IMR-90 (cell line): ENCODE data around the gene SNAPC1. TPM values are rescaled to one million over a fixed set of nuclear protein-coding genes. Genes with fewer than 3 reads are reported as not detected.

Source experiments
- ATAC-seq: fragments of 200-7000 bp; cut with Tn5 transposase; 2 replicates; pipeline ENCODE4 v1.9.1; 2020; ENCODE audit warnings: low read depth, mild to moderate bottlenecking, moderate library complexity
- BruUV-seq: library from RNA; stranded (reverse); fragments of 400-500 nt; replicated peaks from 2 replicates; lab custom pipeline; 2021; lab: Mats Ljungman, UMichigan
- CTCF ChIA-PET: fragments of 300-600 bp; formaldehyde crosslinking; extraction: SDS; loops from one replicate; lab custom pipeline; 2021; ENCODE audit warnings: antibody characterized with exemption; lab: Yijun Ruan, JAX
- POLR2A ChIA-PET: fragments of 300-600 bp; sonication (Branson Sonifier 250); formaldehyde crosslinking; loops from one replicate; lab custom pipeline; 2022; ENCODE audit warnings: antibody characterized with exemption; ENCODE audit not compliant: unreplicated experiment; lab: Charles Lee
- DNase-seq: peaks from one replicate; pipeline ENCODE4 v3.0.0; 2013
- H2AFZ ChIP-seq: replicated peaks from 2 replicates; pipeline ENCODE3; 2013; ENCODE audit warnings: low read length, mild to moderate bottlenecking; ENCODE audit not compliant: poor library complexity
- H2AK5ac ChIP-seq: 2 replicates; pipeline ENCODE4 v1.6.1; 2013; ENCODE audit warnings: low read depth, low read length, inconsistent platforms
- H2AK9ac ChIP-seq: replicated peaks from 2 replicates; pipeline ENCODE3; 2013; ENCODE audit warnings: mild to moderate bottlenecking, low read depth, low read length, moderate library complexity; ENCODE audit not compliant: poor library complexity
- H2BK120ac ChIP-seq: 2 replicates; pipeline ENCODE4 v1.6.1; 2013; ENCODE audit warnings: low read depth, low read length, inconsistent platforms
- H2BK15ac ChIP-seq: 3 replicates; pipeline ENCODE4 v1.6.1; 2013; ENCODE audit warnings: low read depth, low read length, inconsistent platforms
- H2BK20ac ChIP-seq: 2 replicates; pipeline ENCODE4 v1.6.1; 2013; ENCODE audit warnings: low read depth, mild to moderate bottlenecking, inconsistent platforms, low read length, moderate library complexity
- H2BK5ac ChIP-seq: 2 replicates; pipeline ENCODE4 v1.6.1; 2013; ENCODE audit warnings: mild to moderate bottlenecking, low read depth, low read length, inconsistent platforms; ENCODE audit not compliant: poor library complexity, severe bottlenecking
- H3K14ac ChIP-seq: replicated peaks from 2 replicates; pipeline ENCODE4 v1.6.1; 2013; ENCODE audit warnings: low read depth, low read length, inconsistent platforms
- H3K18ac ChIP-seq: 2 replicates; pipeline ENCODE4 v1.6.1; 2013; ENCODE audit warnings: low read depth, low read length, control low read depth
- H3K23ac ChIP-seq: 2 replicates; pipeline ENCODE4 v1.6.1; 2013; ENCODE audit warnings: low read depth, low read length, inconsistent platforms
- H3K27ac ChIP-seq: 2 replicates; pipeline ENCODE4 v1.5.1; 2013; ENCODE audit warnings: mild to moderate bottlenecking, control low read depth, low read length; ENCODE audit not compliant: insufficient read depth
- H3K27me3 ChIP-seq: 2 replicates; pipeline ENCODE4 v1.6.1; 2013; ENCODE audit warnings: low read length; ENCODE audit not compliant: control insufficient read depth, insufficient read depth
- H3K36me3 ChIP-seq: 2 replicates; pipeline ENCODE4 v1.6.1; 2013; ENCODE audit warnings: low read length, mixed read lengths; ENCODE audit not compliant: control insufficient read depth, insufficient read depth
- H3K4ac ChIP-seq: 2 replicates; pipeline ENCODE4 v1.6.1; 2013; ENCODE audit warnings: low read depth, low read length, inconsistent platforms
- H3K4me1 ChIP-seq: 2 replicates; pipeline ENCODE4 v1.6.1; 2013; ENCODE audit warnings: low read length, mixed read lengths; ENCODE audit not compliant: control insufficient read depth, insufficient read depth
- H3K4me2 ChIP-seq: 2 replicates; pipeline ENCODE4 v1.6.1; 2013; ENCODE audit warnings: low read depth, mild to moderate bottlenecking, control low read depth, low read length, moderate library complexity
- H3K4me3 ChIP-seq: 2 replicates; pipeline ENCODE4 v1.5.1; 2013; ENCODE audit warnings: low read depth, mild to moderate bottlenecking, control low read depth, low read length, moderate library complexity; ENCODE audit not compliant: insufficient read depth
- H3K56ac ChIP-seq: 2 replicates; pipeline ENCODE4 v1.6.1; 2013; ENCODE audit warnings: low read length, inconsistent platforms; ENCODE audit not compliant: insufficient read depth; ENCODE audit errors: extremely low read depth
- H3K79me1 ChIP-seq, 2 experiments: 2 replicates each; pipeline ENCODE4 v1.6.1; 2013; ENCODE audit warnings: low read length in 2 of 2, inconsistent platforms in 1 of 2, low read depth in 1 of 2
- H3K9ac ChIP-seq: 2 replicates; pipeline ENCODE4 v1.6.1; 2013; ENCODE audit warnings: low read depth, low read length, control low read depth
- H3K9me1 ChIP-seq: 2 replicates; pipeline ENCODE4 v1.6.1; 2013; ENCODE audit warnings: low read length, inconsistent platforms; ENCODE audit not compliant: insufficient read depth
- H3K9me3 ChIP-seq: 2 replicates; pipeline ENCODE4 v1.6.1; 2013; ENCODE audit warnings: low read length; ENCODE audit not compliant: control insufficient read depth, insufficient read depth
- H4K20me1 ChIP-seq: 2 replicates; pipeline ENCODE4 v1.6.1; 2013; ENCODE audit warnings: low read length, inconsistent platforms; ENCODE audit not compliant: insufficient read depth
- H4K5ac ChIP-seq: 2 replicates; pipeline ENCODE4 v1.6.1; 2013; ENCODE audit warnings: mild to moderate bottlenecking, low read depth, low read length, control low read depth
- H4K8ac ChIP-seq, 2 experiments: 2 replicates each; pipeline ENCODE4 v1.6.1; 2013; ENCODE audit warnings: low read depth in 2 of 2, low read length in 2 of 2, control low read depth in 1 of 2, inconsistent platforms in 1 of 2
- H4K91ac ChIP-seq: 2 replicates; pipeline ENCODE4 v1.6.1; 2013; ENCODE audit warnings: low read depth, low read length, inconsistent platforms; ENCODE audit not compliant: insufficient read depth
- BHLHE40 ChIP-seq: fragments of 150-350 bp; IDR thresholded peaks from 2 replicates; pipeline ENCODE4 v1.6.1; 2016; ENCODE audit warnings: mild to moderate bottlenecking, low read depth, low read length
- CEBPB ChIP-seq: IDR thresholded peaks from 2 replicates; pipeline ENCODE4 v1.6.1; 2012; ENCODE audit warnings: low read depth, low read length, improper control_type of control experiment
- CTCF ChIP-seq: conservative IDR thresholded peaks from 2 replicates; pipeline ENCODE4 v1.5.1; 2012; ENCODE audit warnings: mild to moderate bottlenecking, low read depth, low read length, improper control_type of control experiment
- FOS ChIP-seq: fragments of 150-350 bp; IDR thresholded peaks from 2 replicates; pipeline ENCODE4 v1.6.1; 2016; ENCODE audit warnings: low read depth, low read length
- NFE2L2 ChIP-seq: fragments of 150-350 bp; IDR thresholded peaks from 2 replicates; pipeline ENCODE4 v1.6.1; 2016; ENCODE audit warnings: low read depth, mild to moderate bottlenecking, low read length
- POLR2A ChIP-seq: IDR thresholded peaks from 2 replicates; pipeline ENCODE4 v1.6.1; 2012; ENCODE audit warnings: mild to moderate bottlenecking, low read depth, low read length
- RAD21 ChIP-seq: IDR thresholded peaks from 2 replicates; pipeline ENCODE4 v1.6.1; 2012; ENCODE audit warnings: low read length, improper control_type of control experiment
- SMC3 ChIP-seq: fragments of 150-350 bp; IDR thresholded peaks from 2 replicates; pipeline ENCODE4 v1.6.1; 2016; ENCODE audit warnings: low read depth, mild to moderate bottlenecking, antibody characterized with exemption, low read length, moderate library complexity
- WGBS, 2 experiments: methylation state at CpG; one replicate each; pipeline versions ENCODE4 v1.1.5 to v1.1.7; 2013; ENCODE audit warnings: missing lambda C conversion rate in 2 of 2; ENCODE audit not compliant: insufficient read length in 1 of 2; ENCODE audit errors: extremely low coverage in 2 of 2; 5-methylcytosine and 5-hydroxymethylcytosine counted together
- dilution Hi-C: fragments of 300-500 bp; cut with HindIII; formaldehyde crosslinking; loops from one replicate; pipeline ENCODE4 v1.14.3; 2018; ENCODE audit warnings: low sequenced_read_pairs; ENCODE audit not compliant: unreplicated experiment
- in situ Hi-C: fragments of 300-500 bp; cut with MboI; formaldehyde crosslinking; loops from 3 replicates; pipeline ENCODE4 v1.14.3; 2019; ENCODE audit warnings: low sequenced_read_pairs, inconsistent platforms, mixed read lengths
- intact Hi-C: fragments of 100-400 bp; cut with micrococcal nuclease; formaldehyde crosslinking; loops from 2 replicates; pipeline ENCODE4 v1.10.0; 2022
- polyA plus RNA-seq, 3 experiments: library from polyadenylated mRNA; depleted of rRNA; stranded (reverse); fragments of >200 nt; gene quantifications; 2 replicates each; pipeline ENCODE4 v1.2.3, GENCODE V29; 2012; ENCODE audit warnings: low replicate concordance in 1 of 3
- total RNA-seq: library from RNA; depleted of rRNA; stranded (reverse); fragments of >200 nt; gene quantifications from 2 replicates; pipeline ENCODE4 v1.2.3, GENCODE V29; 2012

Gene SNAPC1
- total and polyA plus RNA-seq, 2 of the 4 experiments (the other 2 are of a cell fraction): 7.7 to 9.3 TPM

GRCh38 chr14:61730756-61731373 lies 31.4 kb upstream of the SNAPC1 start:
- Histone ChIP-seq H3K56ac (no peak overlapping the region), H3K9me1 (no peaks in the 10 kb centered on the region; the same call in 1 of the 2 replicates), H3K23ac (no peak overlapping the region), H3K14ac (no peak overlapping the region), H3K27ac (no peak overlapping the region), H4K8ac (peak overlapping the region in 1 of 2 experiments; percentile 23; a peak in 1 of 4 replicates), H2BK5ac (peak overlapping the region; percentile 60), H4K91ac (no peak overlapping the region), H3K4me2 (no peak overlapping the region), H3K9me3 (no peaks in the 10 kb centered on the region), H3K18ac (no peak overlapping the region), H2BK120ac (no peak overlapping the region), H3K79me1 (peaks cover 15 to 51% of the 10 kb centered on the region in 2 experiments), H4K20me1 (peaks cover 23% of the 10 kb centered on the region; the same call in 1 of the 2 replicates), H4K5ac (no peak overlapping the region), H3K4me3 (no peak overlapping the region), H3K36me3 (peaks cover 68% of the 10 kb centered on the region), H2AK9ac (no peak overlapping the region), H3K4me1 (no peaks in the 10 kb centered on the region), H2BK15ac (no peak overlapping the region), H2AFZ (no peak overlapping the region), H3K4ac (no peak overlapping the region), H3K27me3 (no peaks in the 10 kb centered on the region), H2BK20ac (no peak overlapping the region), H3K9ac (no peak overlapping the region), H2AK5ac (no peak overlapping the region)
- no CpG with 5 or more reads among the region's 2 CpGs for WGBS, 2 experiments
- TF ChIP-seq CEBPB: no peak
- no peak for TF ChIP-seq NFE2L2
- TF ChIP-seq FOS: no peak
- peak; percentile 50 for TF ChIP-seq RAD21
- TF ChIP-seq BHLHE40: no peak
- TF ChIP-seq CTCF: peak; percentile 30
- TF ChIP-seq POLR2A: no peak
- TF ChIP-seq SMC3: peak; percentile 39
- ChIA-PET POLR2A (no interaction called here), CTCF (interaction anchor here (0.6 to 1.9 kb wide), 3 partner anchors 15 to 298 kb away, joined by 3 to 4 read pairs (median 4); no protein-coding TSS in a partner anchor)
- intact Hi-C loops: no loop called here
- dilution Hi-C loops: no loop called here
- in situ Hi-C loops: loop anchor here (5.0 kb wide), 1 partner anchor 269 kb away; no protein-coding TSS in a partner anchor
- no peak for ATAC-seq
- DNase-seq: no peak
- BruUV-seq: no TSS peak
